H9 (cell line): ENCODE results near the gene PDGFRB. TPM values are rescaled to one million over a fixed set of nuclear protein-coding genes. Genes with fewer than 3 reads are reported as not detected.

Source experiments
- DNase-seq: peaks from one replicate; pipeline ENCODE4 v3.0.0-alpha.2; 2017
- H2AFZ ChIP-seq: one replicate; pipeline ENCODE4 v1.6.1; 2013; ENCODE audit warnings: mild to moderate bottlenecking, low read length, control low read depth, moderate library complexity
- H2AK5ac ChIP-seq: 2 replicates; pipeline ENCODE4 v1.6.1; 2013; ENCODE audit warnings: low read length, control low read depth, mixed read lengths; ENCODE audit not compliant: insufficient read length
- H2BK120ac ChIP-seq: one replicate; pipeline ENCODE4 v1.6.1; 2013; ENCODE audit warnings: low read depth, mild to moderate bottlenecking, low read length, control low read depth, inconsistent platforms; ENCODE audit not compliant: poor library complexity, severe bottlenecking
- H2BK12ac ChIP-seq: 2 replicates; pipeline ENCODE4 v1.6.1; 2013; ENCODE audit warnings: low read length, control low read depth, mixed read lengths, low read depth; ENCODE audit not compliant: insufficient read length
- H2BK15ac ChIP-seq: 2 replicates; pipeline ENCODE4 v1.6.1; 2013; ENCODE audit warnings: low read depth, low read length, control low read depth
- H2BK20ac ChIP-seq: one replicate; pipeline ENCODE4 v1.6.1; 2013; ENCODE audit warnings: low read depth, mild to moderate bottlenecking, low read length, control low read depth, inconsistent platforms; ENCODE audit not compliant: poor library complexity, severe bottlenecking
- H2BK5ac ChIP-seq: 2 replicates; pipeline ENCODE4 v1.6.1; 2013; ENCODE audit warnings: low read length, control low read depth, mixed read lengths; ENCODE audit not compliant: insufficient read length
- H3K14ac ChIP-seq: 2 replicates; pipeline ENCODE4 v1.6.1; 2013; ENCODE audit warnings: low read length, control low read depth; ENCODE audit not compliant: insufficient read depth
- H3K18ac ChIP-seq: 2 replicates; pipeline ENCODE4 v1.6.1; 2013; ENCODE audit warnings: low read depth, mild to moderate bottlenecking, mixed read lengths, low read length, control low read depth; ENCODE audit not compliant: insufficient read length
- H3K23ac ChIP-seq: 2 replicates; pipeline ENCODE4 v1.6.1; 2013; ENCODE audit warnings: low read length, control low read depth, mixed read lengths, low read depth; ENCODE audit not compliant: insufficient read length
- H3K23me2 ChIP-seq: 2 replicates; pipeline ENCODE4 v1.6.1; 2013; ENCODE audit warnings: low read depth, mild to moderate bottlenecking, mixed read lengths, low read length, control low read depth; ENCODE audit not compliant: insufficient read length, poor library complexity, severe bottlenecking
- H3K27ac ChIP-seq: 2 replicates; pipeline ENCODE4 v1.5.1; 2013; ENCODE audit warnings: low read length, control low read depth, mixed read lengths, low read depth; ENCODE audit not compliant: insufficient read length
- H3K27me3 ChIP-seq: 2 replicates; pipeline ENCODE4 v1.6.1; 2013; ENCODE audit warnings: low read length, control low read depth, inconsistent platforms; ENCODE audit not compliant: insufficient read depth
- H3K4ac ChIP-seq: 2 replicates; pipeline ENCODE4 v1.6.1; 2013; ENCODE audit warnings: low read depth, mild to moderate bottlenecking, control low read depth, inconsistent platforms, low read length, moderate library complexity
- H3K4me1 ChIP-seq: 2 replicates; pipeline ENCODE4 v1.6.1; 2013; ENCODE audit warnings: low read length, control low read depth, inconsistent platforms; ENCODE audit not compliant: insufficient read depth
- H3K4me2 ChIP-seq: 2 replicates; pipeline ENCODE4 v1.6.1; 2013; ENCODE audit warnings: low read length, control low read depth, mixed read lengths; ENCODE audit not compliant: insufficient read length, insufficient read depth
- H3K56ac ChIP-seq: 2 replicates; pipeline ENCODE4 v1.6.1; 2013; ENCODE audit warnings: low read depth, mild to moderate bottlenecking, mixed read lengths, low read length, control low read depth; ENCODE audit not compliant: insufficient read length
- H3K79me1 ChIP-seq: 2 replicates; pipeline ENCODE4 v1.6.1; 2013; ENCODE audit warnings: low read depth, mild to moderate bottlenecking, moderate library complexity, low read length, control low read depth, inconsistent platforms; ENCODE audit not compliant: insufficient read depth, poor library complexity, severe bottlenecking
- H3K79me2 ChIP-seq: 2 replicates; pipeline ENCODE4 v1.6.1; 2013; ENCODE audit warnings: low read length, control low read depth, inconsistent platforms; ENCODE audit not compliant: insufficient read depth
- H3K9ac ChIP-seq: 2 replicates; pipeline ENCODE4 v1.6.1; 2013; ENCODE audit warnings: low read length, control low read depth, mixed read lengths; ENCODE audit not compliant: insufficient read length; ENCODE audit errors: extremely low read depth
- H3K9me3 ChIP-seq: one replicate; pipeline ENCODE4 v1.6.1; 2013; ENCODE audit warnings: low read depth, low read length, inconsistent platforms; ENCODE audit not compliant: control insufficient read depth
- H3T11ph ChIP-seq: one replicate; pipeline ENCODE4 v1.6.1; 2013; ENCODE audit warnings: mild to moderate bottlenecking, low read length, control low read depth, inconsistent platforms
- H4K20me1 ChIP-seq: one replicate; pipeline ENCODE4 v1.6.1; 2013; ENCODE audit not compliant: control insufficient read depth, insufficient read length, insufficient read depth
- H4K5ac ChIP-seq: 2 replicates; pipeline ENCODE4 v1.6.1; 2013; ENCODE audit warnings: low read depth, mild to moderate bottlenecking, mixed read lengths, low read length, control low read depth; ENCODE audit not compliant: insufficient read length
- H4K8ac ChIP-seq: replicated peaks from 2 replicates; pipeline ENCODE4 v1.6.1; 2013; ENCODE audit warnings: low read length, control low read depth, mixed read lengths, low read depth; ENCODE audit not compliant: insufficient read length
- H4K91ac ChIP-seq: 2 replicates; pipeline ENCODE4 v1.6.1; 2013; ENCODE audit warnings: low read depth, mild to moderate bottlenecking, moderate library complexity, mixed read lengths, low read length, control low read depth; ENCODE audit not compliant: insufficient read length
- H3K27ac Mint-ChIP-seq, 3 experiments: 2 replicates in 2 of 3; 3 replicates in 1 of 3; pipeline ENCODE4 v1.8.0; 2020 to 2021; ENCODE audit warnings: mixed read lengths in 3 of 3, mild to moderate bottlenecking in 1 of 3, moderate library complexity in 1 of 3
- H3K27me3 Mint-ChIP-seq: 2 replicates; pipeline ENCODE4 v1.8.0; 2021; ENCODE audit warnings: low read depth, mild to moderate bottlenecking, moderate library complexity, mixed read lengths
- H3K36me3 Mint-ChIP-seq, 3 experiments: 2 replicates in 2 of 3; 3 replicates in 1 of 3; pipeline ENCODE4 v1.8.0; 2020 to 2021; ENCODE audit warnings: low read depth in 3 of 3, mixed read lengths in 3 of 3; ENCODE audit not compliant: insufficient read depth in 1 of 3
- H3K4me1 Mint-ChIP-seq, 2 experiments: 2 replicates each; pipeline ENCODE4 v1.8.0; 2020; ENCODE audit warnings: mixed read lengths in 2 of 2
- H3K4me3 Mint-ChIP-seq, 2 experiments: 2 replicates in 1 of 2; 3 replicates in 1 of 2; pipeline ENCODE4 v1.8.0; 2020 to 2021; ENCODE audit warnings: mild to moderate bottlenecking in 2 of 2, mixed read lengths in 2 of 2, moderate library complexity in 1 of 2
- H3K9me3 Mint-ChIP-seq, 2 experiments: 2 replicates in 1 of 2; 3 replicates in 1 of 2; pipeline ENCODE4 v1.8.0; 2020; ENCODE audit warnings: mild to moderate bottlenecking in 2 of 2, mixed read lengths in 2 of 2, moderate library complexity in 1 of 2
- WGBS: extraction: QIAGEN DNeasy Blood & Tissue Kit; methylation state at CpG from one replicate; pipeline ENCODE4 v1.1.7; 2013; ENCODE audit warnings: missing lambda C conversion rate, low lambda C conversion rate, mixed read lengths; ENCODE audit not compliant: insufficient read length; ENCODE audit errors: extremely low coverage; 5-methylcytosine and 5-hydroxymethylcytosine counted together
- total RNA-seq: library from RNA; stranded (reverse); gene quantifications from 2 replicates; pipeline ENCODE4 v1.2.1, GENCODE V29; 2021
- TF ChIP-seq, protein P1 (sequence below): fragments of 200-600 bp; sonication (generic); conservative IDR thresholded peaks from 3 replicates; pipeline ENCODE4 v1.8.0; 2021; ENCODE audit warnings: antibody characterized with exemption, mild to moderate bottlenecking

PDGFRB gene
- total RNA-seq, 1 experiment from 2014 or later = 2.2 TPM

DNA sequence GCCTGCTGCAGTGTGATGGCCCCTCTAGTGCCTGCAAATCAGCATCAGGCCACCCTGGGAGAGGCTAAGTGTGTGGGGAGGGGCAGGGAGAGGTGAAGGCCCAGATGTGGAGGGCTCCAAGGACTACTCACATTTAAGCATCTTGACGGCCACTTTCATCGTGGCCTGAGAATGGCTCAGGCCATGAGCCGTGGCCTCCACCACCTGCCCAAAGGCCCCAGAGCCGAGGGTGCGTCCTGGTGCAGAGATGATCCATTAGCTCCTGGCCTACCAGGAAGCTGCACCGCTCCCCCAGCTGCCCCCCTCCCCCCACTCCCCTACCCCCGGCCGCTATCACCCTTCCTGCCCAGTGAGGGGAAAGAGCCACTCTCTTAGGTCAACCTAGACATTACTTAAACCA is 31.0 kb downstream of the PDGFRB start:
- Histone ChIP-seq H3K9me3 (no peaks in the 10 kb centered on the region), H4K20me1 (no peaks in the 10 kb centered on the region), H3K18ac (no peak overlapping the region), H3K14ac (no peak overlapping the region), H2BK5ac (no peak overlapping the region), H3K4me2 (no peak overlapping the region), H2BK15ac (no peak overlapping the region), H3K4me1 (no peaks in the 10 kb centered on the region), H3K79me1 (no peaks in the 10 kb centered on the region), H3K56ac (no peak overlapping the region), H2BK120ac (no peak overlapping the region), H3T11ph (no peak overlapping the region), H3K9ac (no peak overlapping the region), H2AFZ (no peak overlapping the region), H2BK20ac (no peak overlapping the region), H3K23ac (no peak overlapping the region), H2BK12ac (no peak overlapping the region), H3K27ac (no peak overlapping the region), H4K91ac (no peak overlapping the region), H3K27me3 (no peaks in the 10 kb centered on the region), H4K5ac (no peak overlapping the region), H2AK5ac (no peak overlapping the region), H3K23me2 (no peaks in the 10 kb centered on the region), H3K79me2 (no peaks in the 10 kb centered on the region), H4K8ac (no peak overlapping the region), H3K4ac (no peak overlapping the region)
- H3K4me3 Mint-ChIP-seq = no peak overlapping the region
- peak overlapping the region in 1 of 3 experiments; percentile 8; a peak in 1 of 7 replicates for H3K27ac Mint-ChIP-seq
- H3K9me3 Mint-ChIP-seq = no peaks in the 10 kb centered on the region
- no peaks in the 10 kb centered on the region for H3K36me3 Mint-ChIP-seq
- DNase-seq = no peak
- peaks cover 17 to 26% of the 10 kb centered on the region in 2 experiments for H3K4me1 Mint-ChIP-seq
- H3K27me3 Mint-ChIP-seq = peaks cover 23% of the 10 kb centered on the region
- WGBS = no CpG with 5 or more reads among the region's 8 CpGs
- TF ChIP-seq, protein P1, sequence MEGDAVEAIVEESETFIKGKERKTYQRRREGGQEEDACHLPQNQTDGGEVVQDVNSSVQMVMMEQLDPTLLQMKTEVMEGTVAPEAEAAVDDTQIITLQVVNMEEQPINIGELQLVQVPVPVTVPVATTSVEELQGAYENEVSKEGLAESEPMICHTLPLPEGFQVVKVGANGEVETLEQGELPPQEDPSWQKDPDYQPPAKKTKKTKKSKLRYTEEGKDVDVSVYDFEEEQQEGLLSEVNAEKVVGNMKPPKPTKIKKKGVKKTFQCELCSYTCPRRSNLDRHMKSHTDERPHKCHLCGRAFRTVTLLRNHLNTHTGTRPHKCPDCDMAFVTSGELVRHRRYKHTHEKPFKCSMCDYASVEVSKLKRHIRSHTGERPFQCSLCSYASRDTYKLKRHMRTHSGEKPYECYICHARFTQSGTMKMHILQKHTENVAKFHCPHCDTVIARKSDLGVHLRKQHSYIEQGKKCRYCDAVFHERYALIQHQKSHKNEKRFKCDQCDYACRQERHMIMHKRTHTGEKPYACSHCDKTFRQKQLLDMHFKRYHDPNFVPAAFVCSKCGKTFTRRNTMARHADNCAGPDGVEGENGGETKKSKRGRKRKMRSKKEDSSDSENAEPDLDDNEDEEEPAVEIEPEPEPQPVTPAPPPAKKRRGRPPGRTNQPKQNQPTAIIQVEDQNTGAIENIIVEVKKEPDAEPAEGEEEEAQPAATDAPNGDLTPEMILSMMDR = no peak
